ENCODE measurements around the gene MSANTD1.

The MSANTD1 gene

GRCh38 chr4:3247399-3248177 is 1.4 kb upstream of the MSANTD1 start:
- DNase-seq (ENCODE audit: low read depth in 2 of 2), result no peak

- DNase-seq (ENCODE audit: low read depth in 2 of 2), result no peak
Measured at GRCh38 chr4:3248178-3248480, 830 bp upstream of the MSANTD1 start.

GRCh38 chr4:3249711-3250437 is 915 bp downstream of the MSANTD1 start:
- DNase-seq (ENCODE audit: low read depth in 2 of 2), result no peak

GRCh38 chr4:3250438-3250955 is 1.5 kb downstream of the MSANTD1 start:
- DNase-seq (ENCODE audit: low read depth in 2 of 2), result no peak

- DNase-seq (ENCODE audit: low read depth in 2 of 2), result no peak
Measured at GRCh38 chr4:3250956-3251690, 2.2 kb downstream of the MSANTD1 start.

- no peak for DNase-seq (ENCODE audit: low read depth in 2 of 2)
Measured at GRCh38 chr4:3251691-3252479, 2.9 kb downstream of the MSANTD1 start.

- DNase-seq (ENCODE audit: low read depth in 2 of 2), result no peak
Measured at GRCh38 chr4:3252480-3252828, 3.5 kb downstream of the MSANTD1 start.

- no peak for DNase-seq (ENCODE audit: low read depth in 2 of 2)
Measured at GRCh38 chr4:3252831-3253641, 4.1 kb downstream of the MSANTD1 start.

GRCh38 chr4:3253808-3254207 is 4.8 kb downstream of the MSANTD1 start:
- no peak for DNase-seq (ENCODE audit: low read depth in 2 of 2)

- no peak for DNase-seq (ENCODE audit: low read depth in 2 of 2)
Measured at GRCh38 chr4:3254302-3255131, 5.6 kb downstream of the MSANTD1 start.

- no peak for DNase-seq (ENCODE audit: low read depth in 2 of 2)
Measured at GRCh38 chr4:3255611-3256186, 6.7 kb downstream of the MSANTD1 start.

- DNase-seq (ENCODE audit: low read depth in 2 of 2), result no peak
Measured at GRCh38 chr4:3256230-3257102, 7.5 kb downstream of the MSANTD1 start.

- no peak for DNase-seq (ENCODE audit: low read depth in 2 of 2)
Measured at GRCh38 chr4:3257103-3257555, 8.2 kb downstream of the MSANTD1 start.

- no peak for DNase-seq (ENCODE audit: low read depth in 2 of 2)
Measured at GRCh38 chr4:3257556-3258482, 8.9 kb downstream of the MSANTD1 start.

- DNase-seq (ENCODE audit: low read depth in 2 of 2), result no peak
Measured at GRCh38 chr4:3261411-3262207, 12.7 kb downstream of the MSANTD1 start.

GRCh38 chr4:3262208-3263052 is 13.5 kb downstream of the MSANTD1 start:
- no peak for DNase-seq (ENCODE audit: low read depth in 2 of 2)

Data from stimulated activated CD8-positive, alpha-beta memory T cell treated with anti-CD3 and anti-CD28 coated beads, Interleukin-2, amount 100 ng/mL, for 1 hour (primary cell).